Measurements from ENCODE around the gene FLNA. TPM values are rescaled to one million over a fixed set of nuclear protein-coding genes. Genes with fewer than 3 reads are reported as not detected.

The FLNA gene
- total and polyA plus RNA-seq, 2 donors (not counting 3 experiments of a cell fraction or from before 2014, with no cell fraction given): 658 to 1,474 TPM

- Histone ChIP-seq H3K9me1 (replicated peaks; ENCODE audit: control insufficient read depth, extremely low read depth, insufficient read depth, low read length) (no peaks in the 10 kb centered on the region), H4K20me1 (replicated peaks; ENCODE audit: control insufficient read depth, extremely low read depth, insufficient read depth, low read length) (no peaks in the 10 kb centered on the region), H3K36me3 (ENCODE audit: control insufficient read depth in 2 of 2, extremely low read depth in 1 of 2, insufficient read depth in 2 of 2, low read length in 2 of 2) (peaks cover 5 to 58% of the 10 kb centered on the region in 2 experiments), H3K27me3 (ENCODE audit: control insufficient read depth in 2 of 2, insufficient read depth in 2 of 2, low read length in 2 of 2) (no peaks in the 10 kb centered on the region), H3K4me2 (ENCODE audit: insufficient read depth, low read length) (no peak overlapping the region), H3K9ac (replicated peaks; ENCODE audit: extremely low read depth, insufficient read depth, low read length) (no peak overlapping the region), H3K4me1 (ENCODE audit: control insufficient read depth, extremely low read depth, insufficient read depth, low read length) (no peaks in the 10 kb centered on the region), H2AFZ (ENCODE audit: low read depth, low read length) (no peak overlapping the region), H3K9me3 (replicated peaks; ENCODE audit: control insufficient read depth, insufficient read depth, low read length) (no peaks in the 10 kb centered on the region), H3K27ac (ENCODE audit: insufficient read depth, low read depth, low read length) (no peak overlapping the region), H3K79me2 (ENCODE audit: control insufficient read depth, insufficient read depth, low read length) (no peaks in the 10 kb centered on the region), H3K4me3 (replicated peaks in 1 of 3; ENCODE audit: insufficient read depth in 1 of 3, low read depth in 1 of 3, low read length in 3 of 3) (no peak overlapping the region)
- BruUV-seq (replicated peaks): no TSS peak
- dilution Hi-C loops (cut with MboI; ENCODE audit: extremely low pct_ligation_motif_present, low sequenced_read_pairs) (no loop called here), intact Hi-C loops (cut with micrococcal nuclease) (no loop called here)
- TF ChIP-seq MYC (IDR thresholded peaks at IDR 0.05; ENCODE audit: low read depth, low read length): no peak
- no peak for TF ChIP-seq FOS (IDR thresholded peaks at IDR 0.05; ENCODE audit: borderline replicate concordance, insufficient read depth, low read length)
- TF ChIP-seq GATA2 (IDR thresholded peaks at IDR 0.05; ENCODE audit: insufficient read depth, insufficient read length, low read depth, low read length): no peak
- no peak for TF ChIP-seq POLR2A (IDR thresholded peaks at IDR 0.05; ENCODE audit: low read depth, low read length)
- TF ChIP-seq JUN (IDR thresholded peaks at IDR 0.05; ENCODE audit: borderline replicate concordance, insufficient read depth, insufficient read length, low read depth): no peak
- no peak for TF ChIP-seq EZH2 (IDR thresholded peaks at IDR 0.05; ENCODE audit: borderline replicate concordance, low read depth, low read length, severe bottlenecking)
- TF ChIP-seq MAX (IDR thresholded peaks at IDR 0.05; ENCODE audit: insufficient read depth, insufficient read length): no peak
- TF ChIP-seq POLR2AphosphoS5 (IDR thresholded peaks at IDR 0.05; ENCODE audit: insufficient read depth, low read depth, low read length): no peak
- TF ChIP-seq, protein P1, sequence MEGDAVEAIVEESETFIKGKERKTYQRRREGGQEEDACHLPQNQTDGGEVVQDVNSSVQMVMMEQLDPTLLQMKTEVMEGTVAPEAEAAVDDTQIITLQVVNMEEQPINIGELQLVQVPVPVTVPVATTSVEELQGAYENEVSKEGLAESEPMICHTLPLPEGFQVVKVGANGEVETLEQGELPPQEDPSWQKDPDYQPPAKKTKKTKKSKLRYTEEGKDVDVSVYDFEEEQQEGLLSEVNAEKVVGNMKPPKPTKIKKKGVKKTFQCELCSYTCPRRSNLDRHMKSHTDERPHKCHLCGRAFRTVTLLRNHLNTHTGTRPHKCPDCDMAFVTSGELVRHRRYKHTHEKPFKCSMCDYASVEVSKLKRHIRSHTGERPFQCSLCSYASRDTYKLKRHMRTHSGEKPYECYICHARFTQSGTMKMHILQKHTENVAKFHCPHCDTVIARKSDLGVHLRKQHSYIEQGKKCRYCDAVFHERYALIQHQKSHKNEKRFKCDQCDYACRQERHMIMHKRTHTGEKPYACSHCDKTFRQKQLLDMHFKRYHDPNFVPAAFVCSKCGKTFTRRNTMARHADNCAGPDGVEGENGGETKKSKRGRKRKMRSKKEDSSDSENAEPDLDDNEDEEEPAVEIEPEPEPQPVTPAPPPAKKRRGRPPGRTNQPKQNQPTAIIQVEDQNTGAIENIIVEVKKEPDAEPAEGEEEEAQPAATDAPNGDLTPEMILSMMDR (IDR thresholded peaks at IDR 0.05; ENCODE audit: extremely low read depth in 1 of 2, insufficient read depth in 1 of 2, low read depth in 1 of 2, low read length in 2 of 2): no peak
- DNase-seq (ENCODE audit: low read depth, low spot score): no peak
- POLR2A ChIA-PET: no interaction called here
- CTCF ChIA-PET: no interaction called here
- FAIRE-seq: no peak
Observed at GRCh38 chrX:154349359-154349935, 25.0 kb downstream of the FLNA start.
